Vagina (tissue), 2 donors: Measurements from ENCODE around the gene CMTM4.
A peak's percentile ranks its signal among the peaks of the same experiment; 100 is the strongest.

Experiments used
- CTCF ChIP-seq, 3 experiments: fragments of 450-650 bp in 2 of 3; fragments of 200-600 bp in 1 of 3; sonication (generic) in 1 of 3; IDR thresholded peaks; one replicate each; pipeline ENCODE4 v1.5.1; 2017 to 2019; ENCODE audit warnings: antibody characterized with exemption in 3 of 3, mild to moderate bottlenecking in 2 of 3, moderate library complexity in 2 of 3
- POLR2A ChIP-seq, 2 donors: fragments of 450-650 bp; IDR thresholded peaks; one replicate each; pipeline ENCODE4 v1.6.1; 2017; ENCODE audit warnings: antibody characterized with exemption in 2 of 2, mild to moderate bottlenecking in 2 of 2, moderate library complexity in 2 of 2
- POLR2AphosphoS5 ChIP-seq, 2 donors: sonication (generic); formaldehyde crosslinking; IDR thresholded peaks; one replicate each; pipeline ENCODE4 v1.9.0; 2017; ENCODE audit warnings: antibody characterized with exemption in 2 of 2, mild to moderate bottlenecking in 2 of 2, low read depth in 1 of 2; ENCODE audit not compliant: insufficient read depth in 1 of 2

DNA sequence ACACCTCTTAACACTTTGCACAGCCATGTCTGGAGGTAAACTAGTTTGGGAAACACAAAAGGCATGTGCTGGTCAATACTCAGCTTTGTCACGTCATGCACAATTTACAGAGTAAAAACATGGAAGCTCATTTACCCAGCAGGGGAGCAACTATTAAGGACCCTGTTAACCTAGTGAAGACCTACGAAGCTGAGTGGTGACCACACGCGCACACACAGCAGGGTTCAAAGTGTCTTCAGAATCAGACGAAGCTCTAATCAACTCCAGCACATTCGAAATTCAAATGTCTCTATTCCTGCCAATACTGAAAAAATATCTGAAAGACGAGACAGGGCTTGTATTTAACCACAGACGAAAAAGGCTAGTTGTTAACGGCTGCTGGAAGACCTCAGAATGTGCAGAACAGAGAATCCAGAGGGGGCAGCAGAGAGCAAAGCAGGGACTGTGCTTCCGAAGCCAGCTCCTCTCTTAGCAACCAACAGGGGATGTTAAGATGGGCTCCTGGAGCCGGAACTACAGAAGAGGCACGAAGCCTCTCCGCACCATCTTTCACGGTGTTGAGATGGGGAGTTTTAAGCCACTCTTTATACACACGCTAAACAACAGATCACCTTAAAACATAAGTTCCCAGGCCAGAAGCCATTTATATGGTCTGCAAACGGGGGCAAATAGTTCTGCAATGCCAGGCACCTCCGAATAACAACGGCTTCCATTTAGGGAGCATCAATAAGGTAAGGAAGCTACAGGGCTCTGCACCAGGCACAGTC, 45.7 kb downstream of the CMTM4 start:
- peak; percentile 64 to 80 (median 69) for TF ChIP-seq CTCF (IDR thresholded peaks at IDR 0.05)
- no peak for TF ChIP-seq POLR2A (IDR thresholded peaks at IDR 0.05)
- peak in 1 of 2 donors; percentile 13 for TF ChIP-seq POLR2AphosphoS5 (IDR thresholded peaks at IDR 0.05; ENCODE audit: insufficient read depth in 1 of 2, low read depth in 1 of 2)
